ENCODE results near the gene OBSL1.

OBSL1 gene

DNA sequence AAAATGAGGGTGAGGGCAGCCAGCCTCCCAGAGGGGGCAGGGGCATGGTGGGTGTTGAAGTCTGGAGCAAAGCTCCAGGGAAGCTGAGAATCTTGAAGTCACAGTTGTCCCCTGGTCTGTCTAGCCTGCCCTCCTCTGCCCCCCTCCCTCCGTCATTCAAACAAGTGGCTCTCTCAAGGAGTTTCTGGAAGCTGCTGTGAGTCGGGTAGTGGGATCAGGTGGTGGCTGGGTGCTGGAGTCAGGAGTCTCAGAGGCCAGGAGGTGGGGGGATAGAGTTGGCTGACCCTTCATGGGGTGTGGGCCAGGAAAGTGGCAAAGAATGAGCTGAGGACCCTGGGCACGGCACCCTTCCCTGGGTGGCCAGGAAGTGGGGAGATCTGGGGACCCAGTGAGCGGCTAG is 57.6 kb downstream of the OBSL1 start:
- DNase-seq (ENCODE audit: low read depth in 3 of 3): no peak

DNA sequence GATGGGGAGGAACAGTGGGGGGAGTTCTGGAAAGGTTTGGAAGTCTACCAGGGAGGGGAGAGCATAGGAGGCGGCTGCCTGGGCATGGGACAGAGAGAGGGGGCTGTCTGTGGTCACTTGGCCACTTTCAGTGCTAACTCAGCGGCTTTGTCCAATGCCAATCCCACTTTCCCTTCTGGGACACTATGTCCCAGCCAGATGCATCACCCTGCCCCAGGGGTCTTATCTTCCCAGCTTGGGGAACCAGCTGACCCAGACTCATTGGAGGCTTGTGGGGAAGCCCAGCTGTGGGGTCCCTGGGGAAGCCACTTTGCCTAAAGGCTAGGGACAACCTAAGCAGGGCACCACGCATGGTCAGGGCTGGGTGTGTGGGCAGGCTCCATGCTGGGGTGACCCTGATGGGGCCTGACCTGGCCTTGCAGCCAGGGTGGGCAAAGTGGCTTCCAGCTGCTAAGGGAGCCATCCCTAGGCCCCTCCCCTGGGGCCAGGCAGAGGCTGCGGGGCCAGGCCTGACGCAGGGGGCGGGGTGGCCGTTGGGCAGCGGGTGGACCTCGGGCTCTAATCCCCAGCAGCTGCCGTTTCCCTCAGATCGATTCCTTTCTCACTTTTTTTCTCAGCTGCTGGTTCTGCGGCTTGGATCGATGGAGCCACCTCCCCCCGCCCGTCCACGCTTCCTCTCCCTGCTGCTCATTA is 58.7 kb downstream of the OBSL1 start:
- no peak for DNase-seq (ENCODE audit: low read depth in 3 of 3)

DNA sequence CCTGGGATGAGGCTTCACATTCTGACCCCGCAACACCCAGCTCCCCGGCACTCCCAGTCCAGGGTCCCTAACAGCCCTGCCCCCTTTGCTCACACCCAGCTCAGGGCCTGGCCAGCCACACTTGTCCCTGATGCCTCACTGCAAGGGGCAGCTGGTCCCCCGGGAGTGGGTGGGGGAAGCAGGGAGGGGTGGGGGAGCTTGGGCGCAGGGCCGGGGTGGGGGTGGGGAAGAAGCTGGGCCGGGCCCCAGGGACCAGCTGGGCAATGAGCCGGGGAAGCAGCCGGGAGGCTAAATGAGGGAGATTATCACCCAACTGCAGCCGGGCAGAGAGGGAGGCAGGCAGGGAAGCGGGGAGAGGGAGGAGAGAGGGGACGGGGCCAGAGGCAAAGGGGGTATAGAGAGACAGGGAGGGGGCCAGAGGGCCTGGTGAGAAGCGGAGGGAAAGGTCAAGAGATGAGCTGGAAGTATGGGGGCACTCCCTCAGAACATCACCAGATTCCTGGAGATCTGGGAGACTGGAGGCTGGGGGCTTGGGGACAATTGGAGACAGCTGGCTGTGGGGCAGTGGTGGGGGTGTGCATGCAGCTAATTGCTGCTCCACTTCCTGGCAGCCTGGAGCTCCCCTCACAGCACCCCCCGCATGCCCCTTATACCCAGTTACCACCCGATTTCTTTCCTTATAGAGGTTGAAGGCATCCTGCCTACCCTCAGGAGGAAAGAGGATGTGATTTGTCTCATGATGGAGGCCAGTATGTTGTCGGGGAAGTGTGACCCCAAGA is 59.6 kb downstream of the OBSL1 start:
- DNase-seq (ENCODE audit: low read depth in 3 of 3): no peak

DNA sequence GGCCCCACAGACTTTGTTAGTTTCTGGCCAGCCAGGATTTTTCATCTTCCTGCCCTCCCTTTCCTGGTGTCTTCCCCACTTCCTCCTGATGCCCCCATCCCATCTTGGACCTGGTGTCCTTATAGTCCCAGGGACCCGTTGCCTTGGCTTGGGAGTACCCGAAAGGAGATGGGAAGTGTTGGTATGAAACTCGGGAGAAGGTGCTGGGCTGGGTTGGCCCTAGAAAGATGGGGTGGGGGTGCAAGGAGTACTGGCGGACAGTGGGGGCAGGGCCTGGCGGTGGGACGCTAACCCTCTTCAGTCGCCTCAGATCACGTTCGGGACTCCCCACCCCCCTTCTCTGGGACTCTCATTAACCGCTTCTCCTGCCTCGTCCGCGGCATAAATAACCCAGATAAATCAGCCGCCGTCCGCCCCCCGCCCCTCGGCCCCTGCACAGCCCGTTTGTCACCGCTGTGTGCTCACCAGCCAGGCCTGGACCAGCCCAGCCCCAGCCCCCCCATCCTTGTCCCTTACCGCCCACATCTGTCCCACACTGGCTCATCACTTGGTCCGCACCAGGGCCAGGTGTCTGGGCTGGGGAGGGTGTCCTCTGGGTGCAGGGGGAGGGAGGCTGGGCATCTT is 60.7 kb downstream of the OBSL1 start:
- DNase-seq (ENCODE audit: low read depth in 3 of 3): no peak

DNA sequence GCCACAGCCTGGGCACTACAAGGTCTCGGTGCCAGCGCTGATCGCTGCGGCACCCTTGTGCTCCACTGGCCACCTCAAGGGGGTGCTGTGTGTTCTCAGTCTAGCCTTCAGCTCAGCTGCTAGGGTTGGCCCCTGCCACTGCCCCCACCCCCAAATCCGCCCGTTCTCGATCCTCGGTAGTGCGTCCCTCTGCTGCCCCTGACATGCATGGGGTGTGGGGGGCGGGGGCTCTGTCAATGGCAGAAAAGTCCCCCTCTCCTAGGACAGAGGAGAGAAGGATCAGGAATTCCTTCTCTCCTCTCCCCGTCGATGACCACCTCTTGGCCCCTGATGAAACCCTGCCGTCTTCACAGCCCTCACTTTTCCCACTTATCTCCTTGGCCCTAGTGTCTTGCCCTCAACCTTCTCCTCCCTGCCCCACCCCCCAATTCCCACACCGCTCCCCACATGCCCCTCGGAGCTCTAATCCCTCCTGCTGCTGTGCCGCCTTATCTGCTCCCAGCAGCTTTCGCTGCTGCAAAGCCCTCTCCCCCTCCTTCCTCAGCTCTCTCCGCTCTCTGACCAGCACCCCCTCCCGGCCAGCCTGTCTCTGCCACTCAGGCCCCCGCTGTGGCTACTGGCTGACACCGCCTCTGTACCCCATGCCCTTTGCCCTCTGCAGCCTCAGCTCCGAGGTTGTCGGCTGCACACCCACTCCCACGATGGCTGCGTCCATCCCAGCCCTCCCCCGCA is 61.4 kb downstream of the OBSL1 start:
- peak in 1 of 3 experiments; percentile 16 for DNase-seq (ENCODE audit: low read depth in 3 of 3)

GRCh38 chr2:219508971-219509779 is 62.2 kb downstream of the OBSL1 start:
- DNase-seq (ENCODE audit: low read depth in 3 of 3): no peak

DNA sequence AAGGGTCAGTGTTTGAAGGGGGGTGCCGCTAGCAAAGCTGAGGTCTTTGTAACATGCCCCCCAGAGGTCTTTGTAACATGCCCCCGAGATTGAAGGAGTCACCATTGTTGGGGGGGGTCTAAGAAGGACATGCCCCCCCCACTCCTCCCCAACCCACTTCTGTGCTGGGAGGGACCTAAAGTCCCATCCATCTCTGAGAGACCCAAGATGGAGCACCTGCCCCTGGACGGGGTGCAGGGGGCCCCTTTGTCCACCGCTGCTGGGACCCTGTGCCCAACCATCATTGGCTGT is 63.0 kb downstream of the OBSL1 start:
- DNase-seq (ENCODE audit: low read depth in 3 of 3): no peak

DNA sequence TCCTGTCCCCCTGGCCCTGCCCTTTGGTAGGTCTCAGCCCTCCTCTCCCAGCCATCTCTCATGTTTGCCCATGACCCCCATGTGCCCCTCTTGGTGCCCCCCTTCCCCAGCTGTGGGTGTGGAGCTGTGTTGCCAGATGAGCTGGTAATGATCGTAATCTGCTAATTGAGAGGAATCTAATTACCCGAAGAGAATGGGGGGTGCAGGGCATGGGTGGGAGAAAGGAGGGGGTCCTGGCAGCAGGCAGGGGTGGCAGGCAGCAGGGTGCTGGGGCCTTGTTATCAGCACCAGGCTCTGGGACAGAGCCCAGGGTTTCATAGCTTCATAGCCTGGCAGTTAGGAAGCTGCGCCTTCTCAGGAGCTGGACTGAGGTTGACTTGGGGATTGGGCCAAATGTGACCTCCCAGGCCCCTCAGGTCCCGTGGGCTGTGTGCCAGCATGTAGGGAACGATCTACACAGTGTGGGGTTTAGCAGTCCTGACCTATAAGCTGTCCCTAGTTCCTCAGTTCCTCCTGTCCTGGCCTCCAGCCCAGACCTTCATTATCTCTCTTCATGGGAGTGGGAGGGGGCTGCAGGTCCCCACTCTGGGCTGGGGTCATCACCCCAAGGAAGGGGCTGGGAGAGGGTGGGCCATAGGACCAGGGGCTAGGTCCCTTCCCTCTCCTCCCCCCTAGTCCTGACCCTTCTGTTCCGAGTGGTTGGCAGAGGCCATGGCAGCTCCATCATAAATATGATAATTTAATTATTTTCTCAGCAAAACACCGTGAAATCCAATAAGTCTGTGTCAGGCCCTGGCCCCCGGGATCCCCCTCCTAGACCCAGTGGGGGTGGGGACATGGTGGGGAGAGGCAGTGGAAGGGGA is 63.5 kb downstream of the OBSL1 start:
- no peak for DNase-seq (ENCODE audit: low read depth in 3 of 3)

- DNase-seq (ENCODE audit: low read depth in 3 of 3): no peak
These were observed 64.4 kb downstream of the OBSL1 start for GRCh38 chr2:219506802-219507526.

DNA sequence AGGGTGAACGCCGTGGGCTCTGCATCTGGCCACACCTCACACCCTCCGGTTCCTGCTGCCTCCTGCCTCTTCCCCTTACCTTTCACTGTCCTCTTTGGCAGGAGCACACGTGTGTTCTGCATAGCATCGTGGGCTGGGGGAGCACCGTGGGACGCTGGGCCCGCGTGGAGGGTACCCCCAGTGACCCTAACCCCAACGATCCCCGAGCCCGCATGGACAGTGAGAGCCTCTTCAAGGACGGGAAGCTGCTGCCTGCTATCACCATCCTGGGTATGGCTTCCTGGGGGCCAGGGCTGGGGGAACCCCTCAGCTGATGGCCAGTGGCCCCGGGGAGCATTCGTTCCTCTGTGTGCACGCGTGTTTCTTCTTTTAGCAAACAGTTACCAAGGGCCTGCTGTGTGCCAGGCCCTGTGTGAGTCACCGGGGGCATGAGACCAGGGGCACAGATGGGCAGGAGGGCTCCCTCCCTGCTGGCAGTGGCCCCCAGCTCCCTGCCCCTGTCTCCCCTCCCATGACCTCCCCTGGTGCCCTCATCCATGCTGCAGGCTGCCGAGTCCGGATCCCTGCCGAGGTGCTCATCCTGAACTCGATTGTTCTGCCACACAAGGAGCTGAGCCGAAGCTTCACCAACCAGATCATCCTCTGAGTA is 65.1 kb downstream of the OBSL1 start:
- DNase-seq (ENCODE audit: low read depth in 3 of 3): no peak

DNA sequence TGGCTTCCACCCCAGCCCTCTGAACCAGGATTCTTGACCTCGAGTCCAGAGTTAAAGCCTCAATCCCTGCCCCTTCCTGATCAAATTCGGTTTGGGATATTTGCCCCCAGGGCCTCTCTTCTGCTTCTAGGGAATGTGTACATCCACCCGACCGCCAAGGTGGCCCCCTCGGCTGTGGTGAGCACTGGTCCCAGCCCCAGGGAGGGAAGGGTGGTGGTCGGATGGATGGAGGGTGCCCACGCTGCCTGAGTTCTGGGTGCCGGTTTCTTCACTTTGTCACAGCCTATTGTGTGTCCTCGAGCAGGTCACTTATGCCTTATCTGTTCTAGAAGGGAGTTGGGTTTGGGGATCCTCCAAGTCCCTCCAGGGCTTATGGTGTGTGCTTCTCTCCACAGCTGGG is 65.8 kb downstream of the OBSL1 start:
- no peak for DNase-seq (ENCODE audit: low read depth in 3 of 3)

DNA sequence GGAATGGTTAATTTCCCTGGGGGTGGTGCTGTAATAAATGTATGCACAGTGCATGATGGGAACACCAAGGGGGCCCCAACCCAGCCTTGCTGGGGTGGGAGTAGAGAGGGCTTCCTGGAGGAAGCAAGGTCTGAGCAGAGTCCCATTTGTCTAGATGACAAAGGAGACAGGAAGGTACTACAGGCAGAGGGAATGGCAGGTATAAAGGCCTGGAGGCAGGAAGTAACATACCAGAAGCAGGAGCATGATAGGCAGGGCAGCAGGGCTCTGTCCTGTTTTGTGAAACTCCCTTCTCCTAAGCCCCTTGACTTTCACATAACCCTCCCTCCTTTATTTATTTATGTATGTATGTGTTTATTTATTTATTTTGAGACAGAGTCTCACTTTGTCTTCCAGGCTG is 68.7 kb downstream of the OBSL1 start:
- DNase-seq (ENCODE audit: low read depth in 3 of 3): no peak

GRCh38 chr2:219501849-219502248 is 69.5 kb downstream of the OBSL1 start:
- no peak for DNase-seq (ENCODE audit: low read depth in 3 of 3)

Data from stimulated activated CD4-positive, alpha-beta T cell treated with anti-CD3 and anti-CD28 coated beads, TNF-alpha, amount 100 ng/mL, for 4 hours (primary cell).